Natural killer cell (primary cell): Measurements from ENCODE around the gene RERE. TPM values are rescaled to one million over a fixed set of nuclear protein-coding genes. Genes with fewer than 3 reads are reported as not detected.
A peak's percentile ranks its signal among the peaks of the same experiment; 100 is the strongest.

ENCODE experiments used
- ATAC-seq, 3 donors: fragments of 150-1000 bp in 2 of 3; fragments of 200-7000 bp in 1 of 3; cut with Tn5 transposase; 1 replicate in 1 of 3; 2 replicates in 2 of 3; pipeline ENCODE4 v1.10.0; 2021; ENCODE audit warnings: mild to moderate bottlenecking in 2 of 3, moderate library complexity in 2 of 3
- DNase-seq, 2 donors: peaks; one replicate each; pipeline versions ENCODE4 v3.0.0 to v3.0.0-alpha.2; 2013 to 2021; ENCODE audit warnings: mixed read lengths in 1 of 2
- H3K27ac ChIP-seq: one replicate; pipeline ENCODE4 v1.5.1; 2013; ENCODE audit warnings: mild to moderate bottlenecking, low read length
- H3K27me3 ChIP-seq: one replicate; pipeline ENCODE4 v1.6.1; 2013; ENCODE audit warnings: low read length; ENCODE audit not compliant: control insufficient read depth, insufficient read depth
- H3K36me3 ChIP-seq: one replicate; pipeline ENCODE4 v1.6.1; 2013; ENCODE audit warnings: low read length; ENCODE audit not compliant: control insufficient read depth, insufficient read depth
- H3K4me1 ChIP-seq: one replicate; pipeline ENCODE4 v1.6.1; 2013; ENCODE audit warnings: low read length; ENCODE audit not compliant: control insufficient read depth, insufficient read depth
- H3K4me3 ChIP-seq: one replicate; pipeline ENCODE4 v1.5.1; 2013; ENCODE audit warnings: low read length
- H3K9me3 ChIP-seq: one replicate; pipeline ENCODE4 v1.6.1; 2013; ENCODE audit warnings: low read length; ENCODE audit not compliant: control insufficient read depth, insufficient read depth
- H3K27ac Mint-ChIP-seq, 2 donors: one replicate each; pipeline ENCODE4 v1.8.0; 2022; ENCODE audit warnings: mild to moderate bottlenecking in 2 of 2, mixed read lengths in 2 of 2, moderate library complexity in 1 of 2
- H3K27me3 Mint-ChIP-seq, 2 donors: one replicate each; pipeline ENCODE4 v1.8.0; 2022; ENCODE audit warnings: low read depth in 2 of 2, mixed read lengths in 2 of 2
- H3K36me3 Mint-ChIP-seq: one replicate; pipeline ENCODE4 v1.8.0; 2022; ENCODE audit warnings: mixed read lengths
- H3K4me1 Mint-ChIP-seq, 2 donors: one replicate each; pipeline ENCODE4 v1.8.0; 2022; ENCODE audit warnings: mixed read lengths in 2 of 2
- H3K4me3 Mint-ChIP-seq: one replicate; pipeline ENCODE4 v1.8.0; 2022; ENCODE audit warnings: mild to moderate bottlenecking, moderate library complexity, mixed read lengths
- H3K9me3 Mint-ChIP-seq, 2 donors: one replicate each; pipeline ENCODE4 v1.8.0; 2022; ENCODE audit warnings: mixed read lengths in 2 of 2
- WGBS: methylation state at CpG from one replicate; pipeline ENCODE4 v1.1.7; 2013; ENCODE audit warnings: missing lambda C conversion rate; ENCODE audit not compliant: insufficient coverage; 5-methylcytosine and 5-hydroxymethylcytosine counted together
- intact Hi-C: fragments of 100-400 bp; cut with micrococcal nuclease; formaldehyde crosslinking; loops from one replicate; pipeline ENCODE4 v1.14.2; 2022
- total RNA-seq, 4 donors: library from RNA; stranded (reverse); fragments of 120-200 nt in 1 of 4; gene quantifications; one replicate each; pipeline versions ENCODE4 v1.2.3 to v1.2.4, GENCODE V29; 2013 to 2022
- TF ChIP-seq, protein P1 (sequence below): fragments of 200-600 bp; IDR thresholded peaks from one replicate; pipeline ENCODE4 v1.8.0; 2022; ENCODE audit warnings: antibody characterized with exemption

RERE gene
- total RNA-seq, 3 donors from 2014 or later (not counting 1 experiment from before 2014, with no cell fraction given) = 67.7 to 76.0 (median 73.0) TPM

DNA sequence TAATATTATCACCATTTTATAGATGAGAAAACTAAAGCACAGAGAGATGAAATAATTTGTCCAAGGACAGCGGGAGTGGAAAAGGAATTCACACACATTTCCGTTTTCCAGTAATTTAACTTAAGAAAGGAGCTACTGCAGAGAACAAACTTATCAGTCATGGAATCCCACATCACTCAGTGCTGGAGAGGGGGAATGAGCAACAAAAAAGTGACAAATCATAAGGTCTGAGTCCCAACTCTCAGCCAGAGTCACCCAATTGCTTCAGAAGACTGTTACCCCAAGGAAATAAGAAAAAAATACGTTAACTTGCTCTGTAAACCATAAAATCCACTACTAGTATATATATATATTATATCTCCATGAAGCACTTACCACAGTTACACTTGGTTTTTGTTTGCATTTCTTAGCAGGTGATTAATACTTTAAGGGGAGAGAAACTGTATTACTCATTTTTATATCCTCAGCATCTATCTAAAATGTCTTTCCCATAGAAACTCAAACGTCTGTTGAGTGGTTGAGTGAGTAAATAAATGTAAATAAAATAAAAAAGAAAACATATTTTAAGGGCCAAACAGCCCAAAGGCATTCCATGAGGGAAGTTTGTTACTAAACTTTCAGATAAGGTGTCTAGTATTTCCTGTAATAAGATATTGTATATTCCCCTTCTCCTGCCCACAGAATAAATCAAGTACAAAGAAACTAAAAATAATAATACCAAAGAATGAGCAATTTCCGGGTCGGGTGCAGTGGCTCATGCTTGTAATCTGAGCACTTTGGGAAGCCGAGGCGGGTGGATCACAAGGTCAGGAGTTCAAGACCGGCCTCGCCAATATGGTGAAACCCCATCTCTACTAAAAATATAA is 422.8 kb downstream of the RERE start:
- 40% methylated on average over 6 of the region's 10 CpGs for WGBS
- Histone ChIP-seq H3K27me3 (no peaks in the 10 kb centered on the region), H3K36me3 (peaks cover 6% of the 10 kb centered on the region), H3K4me1 (peaks cover 32% of the 10 kb centered on the region), H3K27ac (peak overlapping the region; percentile 60), H3K9me3 (no peaks in the 10 kb centered on the region), H3K4me3 (no peak overlapping the region)
- Mint-ChIP-seq H3K36me3 (no peaks in the 10 kb centered on the region), H3K9me3 (no peaks in the 10 kb centered on the region), H3K27ac (peak overlapping the region; percentile 66 to 67), H3K4me1 (peaks cover 57 to 65% of the 10 kb centered on the region in 2 donors), H3K4me3 (peak overlapping the region; percentile 82), H3K27me3 (no peaks in the 10 kb centered on the region)
- intact Hi-C loops = loop anchor here (5.0 to 10.0 kb wide), 2 partner anchors 38 to 100 kb away; no protein-coding TSS in a partner anchor
- no peak for ATAC-seq
- no peak for DNase-seq
- TF ChIP-seq, protein P1, sequence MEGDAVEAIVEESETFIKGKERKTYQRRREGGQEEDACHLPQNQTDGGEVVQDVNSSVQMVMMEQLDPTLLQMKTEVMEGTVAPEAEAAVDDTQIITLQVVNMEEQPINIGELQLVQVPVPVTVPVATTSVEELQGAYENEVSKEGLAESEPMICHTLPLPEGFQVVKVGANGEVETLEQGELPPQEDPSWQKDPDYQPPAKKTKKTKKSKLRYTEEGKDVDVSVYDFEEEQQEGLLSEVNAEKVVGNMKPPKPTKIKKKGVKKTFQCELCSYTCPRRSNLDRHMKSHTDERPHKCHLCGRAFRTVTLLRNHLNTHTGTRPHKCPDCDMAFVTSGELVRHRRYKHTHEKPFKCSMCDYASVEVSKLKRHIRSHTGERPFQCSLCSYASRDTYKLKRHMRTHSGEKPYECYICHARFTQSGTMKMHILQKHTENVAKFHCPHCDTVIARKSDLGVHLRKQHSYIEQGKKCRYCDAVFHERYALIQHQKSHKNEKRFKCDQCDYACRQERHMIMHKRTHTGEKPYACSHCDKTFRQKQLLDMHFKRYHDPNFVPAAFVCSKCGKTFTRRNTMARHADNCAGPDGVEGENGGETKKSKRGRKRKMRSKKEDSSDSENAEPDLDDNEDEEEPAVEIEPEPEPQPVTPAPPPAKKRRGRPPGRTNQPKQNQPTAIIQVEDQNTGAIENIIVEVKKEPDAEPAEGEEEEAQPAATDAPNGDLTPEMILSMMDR = no peak

DNA sequence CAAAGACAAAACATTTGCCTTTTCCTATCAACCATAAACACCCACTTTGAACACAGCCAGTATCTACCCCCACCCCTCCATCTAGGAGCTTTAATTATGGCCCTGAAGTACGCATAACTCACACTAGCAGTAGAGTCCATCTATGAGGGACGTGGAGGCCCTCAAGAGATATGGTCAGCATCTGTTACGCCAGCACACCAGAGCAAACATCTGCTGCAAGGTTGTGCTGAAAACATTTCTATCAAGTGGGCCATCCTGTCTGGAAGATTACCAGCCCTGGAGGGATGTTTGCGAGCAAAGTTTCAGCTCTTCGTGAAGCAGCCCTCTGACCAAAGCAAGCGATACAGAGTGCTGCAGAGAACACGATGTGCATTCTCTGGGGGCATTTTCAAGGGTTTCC is 424.9 kb downstream of the RERE start:
- WGBS = 95% methylated on average over 7 of the region's 7 CpGs
- intact Hi-C loops = loop anchor here (10.0 kb wide), 1 partner anchor 102 kb away; no protein-coding TSS in a partner anchor
- no peak overlapping the region for H3K27ac Mint-ChIP-seq

DNA sequence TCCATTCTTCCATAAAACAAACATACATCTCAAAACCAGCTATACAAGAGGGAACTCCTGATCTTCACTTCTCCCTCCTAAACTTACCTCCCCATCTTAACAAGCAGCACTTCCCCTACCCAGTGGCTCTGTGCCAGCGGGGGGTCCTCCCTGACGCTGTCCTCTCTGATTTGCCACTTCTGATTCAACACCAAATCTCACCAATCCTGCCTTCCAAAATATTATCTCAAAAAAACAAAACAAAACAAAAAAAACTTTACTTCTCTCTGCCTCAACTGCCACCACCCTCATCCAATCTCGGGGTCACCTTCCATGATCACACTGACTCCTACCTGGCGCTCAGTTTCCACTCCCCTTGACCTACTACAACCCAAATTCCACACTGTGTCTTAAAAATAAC is 426.7 kb downstream of the RERE start:
- peaks cover 13% of the 10 kb centered on the region for H3K4me1 ChIP-seq
- TF ChIP-seq, protein P1 = no peak
- H3K4me1 Mint-ChIP-seq = peaks cover 37 to 56% of the 10 kb centered on the region in 2 donors
- no peak overlapping the region for H3K4me3 ChIP-seq
- no peaks in the 10 kb centered on the region for H3K27me3 ChIP-seq
- intact Hi-C loops = loop anchor here (10.0 kb wide), 1 partner anchor 104 kb away; no protein-coding TSS in a partner anchor
- H3K36me3 ChIP-seq = peaks cover 6% of the 10 kb centered on the region
- H3K9me3 ChIP-seq = no peaks in the 10 kb centered on the region
- DNase-seq (no peak), ATAC-seq (no peak)
- H3K27ac ChIP-seq = no peak overlapping the region
- no peaks in the 10 kb centered on the region for H3K9me3 Mint-ChIP-seq
- H3K27ac Mint-ChIP-seq = no peak overlapping the region
- H3K4me3 Mint-ChIP-seq = no peak overlapping the region
- H3K27me3 Mint-ChIP-seq = no peaks in the 10 kb centered on the region
- 79% methylated on average over 4 of the region's 4 CpGs for WGBS
- no peaks in the 10 kb centered on the region for H3K36me3 Mint-ChIP-seq

More for the DNA sequence above, 424.9 kb downstream of the RERE start:
- H3K9me3 Mint-ChIP-seq = no peaks in the 10 kb centered on the region
- no peaks in the 10 kb centered on the region for H3K9me3 ChIP-seq
- H3K27ac ChIP-seq = no peak overlapping the region
- peaks cover 27% of the 10 kb centered on the region for H3K4me1 ChIP-seq
- no peaks in the 10 kb centered on the region for H3K27me3 ChIP-seq
- peaks cover 6% of the 10 kb centered on the region for H3K36me3 ChIP-seq
- H3K36me3 Mint-ChIP-seq = no peaks in the 10 kb centered on the region
- H3K4me3 Mint-ChIP-seq = no peak overlapping the region
- no peaks in the 10 kb centered on the region for H3K27me3 Mint-ChIP-seq
- ATAC-seq = no peak
- DNase-seq = no peak
- H3K4me3 ChIP-seq = no peak overlapping the region
- TF ChIP-seq, protein P1 = no peak
- H3K4me1 Mint-ChIP-seq = peaks cover 48 to 61% of the 10 kb centered on the region in 2 donors
